Stimulated activated CD8-positive, alpha-beta memory T cell treated with anti-CD3 and anti-CD28 coated beads, Interleukin-7, amount 100 ng/mL, for 1 hour (primary cell): ENCODE measurements around the gene FARS2.
"Not testable (repeated sequence)": the region's sequence is repeated elsewhere in the genome, so short reads cannot be mapped to it uniquely, and the experiment has no call there.

Source experiments
- DNase-seq, 2 donors: peaks; one replicate each; pipeline ENCODE4 v3.0.0-alpha.2; 2020; ENCODE audit warnings: low read depth in 2 of 2

The FARS2 gene

GRCh38 chr6:5785249-5785648 is 523.9 kb downstream of the FARS2 start:
- DNase-seq = no peak

- DNase-seq = no peak
Observed at GRCh38 chr6:5786321-5786968, 525.1 kb downstream of the FARS2 start.

GRCh38 chr6:5786969-5787720 is 525.8 kb downstream of the FARS2 start:
- DNase-seq = no peak

DNA sequence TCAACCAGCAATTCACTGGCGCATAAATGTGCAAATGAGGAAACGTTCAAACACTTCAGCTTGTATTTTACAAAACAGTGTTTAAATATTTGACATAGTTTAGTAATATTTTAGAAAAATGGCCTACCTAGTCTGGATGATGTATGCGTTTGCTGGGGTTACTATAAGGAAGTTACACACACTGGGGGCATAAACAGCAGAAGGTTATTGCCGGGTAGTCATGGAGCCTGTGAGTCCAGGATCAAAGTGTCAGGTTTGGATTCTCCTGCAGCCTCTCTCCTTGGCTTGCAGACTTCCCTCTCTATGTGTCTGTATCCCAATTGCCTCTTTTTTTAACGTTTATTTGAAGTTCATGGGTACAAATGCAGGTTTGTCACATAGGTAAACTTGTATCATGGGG is 528.1 kb downstream of the FARS2 start:
- DNase-seq = not testable (repeated sequence)

- not testable (repeated sequence) for DNase-seq
Observed at GRCh38 chr6:5796555-5796954, 535.2 kb downstream of the FARS2 start.

DNA sequence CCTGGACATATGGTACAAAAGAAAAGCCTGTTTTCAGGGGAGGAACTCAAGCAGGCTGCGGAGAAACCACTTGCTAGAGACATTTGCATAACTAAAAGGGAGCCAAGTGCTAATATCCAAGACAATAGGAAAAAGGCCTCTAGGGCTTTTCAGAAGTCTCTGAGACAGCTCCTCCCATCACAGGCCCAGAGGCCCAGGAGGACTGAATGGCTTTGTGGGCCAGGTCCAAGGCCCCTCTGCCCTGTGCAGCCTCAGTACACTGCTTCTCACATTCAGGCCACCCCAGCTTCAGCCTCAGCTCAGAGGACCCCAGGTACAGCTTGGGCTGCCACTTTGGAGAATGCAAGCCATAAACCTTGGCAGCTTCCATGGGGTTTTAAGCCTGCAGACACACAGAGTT is 545.1 kb downstream of the FARS2 start:
- DNase-seq = not testable (repeated sequence)

DNA sequence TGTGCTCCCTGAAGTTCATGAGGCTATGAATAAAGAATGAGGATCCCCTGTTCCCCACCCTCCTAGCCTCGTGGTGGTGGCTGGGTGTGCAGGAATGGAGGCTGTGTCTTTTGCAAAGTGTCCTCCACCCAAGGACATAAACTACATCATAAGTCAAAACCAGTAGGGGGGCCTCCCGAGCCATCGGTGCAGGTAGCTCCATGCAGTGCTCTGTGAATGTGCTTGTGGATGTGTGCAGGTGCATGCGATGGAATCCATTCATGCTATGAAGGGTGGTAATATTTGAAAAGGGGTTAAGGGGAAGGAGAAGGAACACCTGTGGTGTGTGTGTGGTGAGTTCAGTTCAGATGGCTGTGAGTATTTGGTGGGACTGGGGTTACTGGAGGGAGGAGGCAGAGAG is 548.1 kb downstream of the FARS2 start:
- no peak for DNase-seq

- DNase-seq = no peak
Observed at GRCh38 chr6:5811997-5812396, 550.7 kb downstream of the FARS2 start.

GRCh38 chr6:5813625-5814027 is 552.3 kb downstream of the FARS2 start:
- DNase-seq = no peak

- DNase-seq = no peak
Observed at GRCh38 chr6:5814116-5814515, 552.8 kb downstream of the FARS2 start.

- no peak for DNase-seq
Observed at GRCh38 chr6:5814901-5815300, 553.6 kb downstream of the FARS2 start.

DNA sequence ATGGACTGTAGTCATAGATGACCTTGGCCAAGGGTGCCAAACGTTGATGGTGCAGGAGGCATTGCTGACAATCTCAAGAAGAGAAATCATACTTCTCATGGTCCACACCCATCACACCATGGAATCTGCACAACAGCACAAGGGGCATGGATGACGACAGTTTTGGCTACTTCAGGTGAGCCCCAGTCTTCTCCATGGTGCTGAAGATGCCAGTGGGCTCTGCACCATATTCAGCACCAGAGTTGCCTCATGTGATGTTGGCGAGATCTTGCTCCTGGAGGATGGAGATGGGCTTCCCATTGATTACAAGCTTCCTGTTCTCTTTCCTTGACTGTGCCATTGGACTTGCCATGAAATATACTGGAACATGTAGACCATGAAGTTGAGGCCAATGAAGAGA is 556.6 kb downstream of the FARS2 start:
- DNase-seq = no peak

- no peak for DNase-seq
Observed at GRCh38 chr6:5818959-5819358, 557.6 kb downstream of the FARS2 start.
